ENCODE measurements around the gene ZMIZ1.

- TF ChIP-seq, protein P1, sequence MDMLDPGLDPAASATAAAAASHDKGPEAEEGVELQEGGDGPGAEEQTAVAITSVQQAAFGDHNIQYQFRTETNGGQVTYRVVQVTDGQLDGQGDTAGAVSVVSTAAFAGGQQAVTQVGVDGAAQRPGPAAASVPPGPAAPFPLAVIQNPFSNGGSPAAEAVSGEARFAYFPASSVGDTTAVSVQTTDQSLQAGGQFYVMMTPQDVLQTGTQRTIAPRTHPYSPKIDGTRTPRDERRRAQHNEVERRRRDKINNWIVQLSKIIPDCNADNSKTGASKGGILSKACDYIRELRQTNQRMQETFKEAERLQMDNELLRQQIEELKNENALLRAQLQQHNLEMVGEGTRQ (IDR thresholded peaks at IDR 0.05) = no peak
- TF ChIP-seq EP300 (IDR thresholded peaks at IDR 0.05) = no peak
- no peak for TF ChIP-seq RFX5 (IDR thresholded peaks at IDR 0.05)
- TF ChIP-seq, protein P2, sequence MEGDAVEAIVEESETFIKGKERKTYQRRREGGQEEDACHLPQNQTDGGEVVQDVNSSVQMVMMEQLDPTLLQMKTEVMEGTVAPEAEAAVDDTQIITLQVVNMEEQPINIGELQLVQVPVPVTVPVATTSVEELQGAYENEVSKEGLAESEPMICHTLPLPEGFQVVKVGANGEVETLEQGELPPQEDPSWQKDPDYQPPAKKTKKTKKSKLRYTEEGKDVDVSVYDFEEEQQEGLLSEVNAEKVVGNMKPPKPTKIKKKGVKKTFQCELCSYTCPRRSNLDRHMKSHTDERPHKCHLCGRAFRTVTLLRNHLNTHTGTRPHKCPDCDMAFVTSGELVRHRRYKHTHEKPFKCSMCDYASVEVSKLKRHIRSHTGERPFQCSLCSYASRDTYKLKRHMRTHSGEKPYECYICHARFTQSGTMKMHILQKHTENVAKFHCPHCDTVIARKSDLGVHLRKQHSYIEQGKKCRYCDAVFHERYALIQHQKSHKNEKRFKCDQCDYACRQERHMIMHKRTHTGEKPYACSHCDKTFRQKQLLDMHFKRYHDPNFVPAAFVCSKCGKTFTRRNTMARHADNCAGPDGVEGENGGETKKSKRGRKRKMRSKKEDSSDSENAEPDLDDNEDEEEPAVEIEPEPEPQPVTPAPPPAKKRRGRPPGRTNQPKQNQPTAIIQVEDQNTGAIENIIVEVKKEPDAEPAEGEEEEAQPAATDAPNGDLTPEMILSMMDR (IDR thresholded peaks at IDR 0.05) = no peak
- no peak for TF ChIP-seq ZC3H11A (IDR thresholded peaks at IDR 0.05)
- no peak for TF ChIP-seq POLR2A (IDR thresholded peaks at IDR 0.05; ENCODE audit: low read length)
- TF ChIP-seq REST (IDR thresholded peaks at IDR 0.05) = no peak
- TF ChIP-seq JUN (IDR thresholded peaks at IDR 0.05) = no peak
- no peak for TF ChIP-seq ESRRA (IDR thresholded peaks at IDR 0.05; ENCODE audit: borderline replicate concordance, low read length)
- TF ChIP-seq KDM1A (IDR thresholded peaks at IDR 0.05; ENCODE audit: low read depth) = no peak
- TF ChIP-seq HDAC2 (IDR thresholded peaks at IDR 0.05) = no peak
- no peak for TF ChIP-seq RAD21 (conservative IDR thresholded peaks at IDR 0.05 in 1 of 2, IDR thresholded peaks at IDR 0.05 in 1 of 2)
- TF ChIP-seq HMGXB4 (CRISPR knock-in tag; IDR thresholded peaks at IDR 0.05; ENCODE audit: borderline replicate concordance) = no peak
These were observed 292.0 kb downstream of the ZMIZ1 start for GRCh38 chr10:79360499-79361342.
